DND-41 (cell line): ENCODE results near the gene SART3.

Experiments used
- EZH2 ChIP-seq: IDR thresholded peaks from 3 replicates; pipeline ENCODE4 v1.6.1; 2012; ENCODE audit warnings: borderline replicate concordance, low read depth, mild to moderate bottlenecking, moderate library complexity, low read length, inconsistent platforms; ENCODE audit not compliant: severe bottlenecking
- TF ChIP-seq, protein P1 (sequence below): IDR thresholded peaks from 2 replicates; pipeline ENCODE4 v1.5.1; 2012; ENCODE audit warnings: borderline replicate concordance, low read length, moderate library complexity, mild to moderate bottlenecking; ENCODE audit not compliant: poor library complexity, severe bottlenecking; ENCODE audit errors: extremely low read depth

DNA sequence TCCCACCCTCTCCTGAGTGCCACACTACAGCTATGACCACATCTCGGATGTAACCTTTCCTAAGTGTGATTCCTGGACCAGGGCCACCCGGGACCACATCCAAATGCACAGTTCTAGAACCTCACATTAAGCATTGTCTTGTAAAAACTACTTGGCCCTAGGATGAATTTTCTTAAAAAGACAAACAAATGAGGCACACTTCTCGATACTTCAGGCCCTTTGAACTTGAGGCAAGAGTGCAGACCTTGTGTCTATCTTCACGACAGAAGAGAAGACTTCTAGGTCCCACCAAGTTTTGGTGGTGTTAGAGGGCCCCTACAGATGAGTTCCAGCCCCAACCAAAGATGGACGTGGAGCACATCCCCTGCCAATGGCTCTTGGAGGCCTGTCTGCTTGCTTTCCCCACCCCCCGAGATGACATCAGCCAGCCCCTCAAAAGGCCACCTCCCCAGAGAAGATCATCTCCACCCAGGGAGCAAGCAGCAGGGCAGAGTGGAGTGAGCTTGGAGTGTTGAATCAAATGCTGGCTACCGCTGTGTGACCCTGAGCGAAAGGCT is 10.7 kb upstream of the SART3 start:
- TF ChIP-seq, protein P1, sequence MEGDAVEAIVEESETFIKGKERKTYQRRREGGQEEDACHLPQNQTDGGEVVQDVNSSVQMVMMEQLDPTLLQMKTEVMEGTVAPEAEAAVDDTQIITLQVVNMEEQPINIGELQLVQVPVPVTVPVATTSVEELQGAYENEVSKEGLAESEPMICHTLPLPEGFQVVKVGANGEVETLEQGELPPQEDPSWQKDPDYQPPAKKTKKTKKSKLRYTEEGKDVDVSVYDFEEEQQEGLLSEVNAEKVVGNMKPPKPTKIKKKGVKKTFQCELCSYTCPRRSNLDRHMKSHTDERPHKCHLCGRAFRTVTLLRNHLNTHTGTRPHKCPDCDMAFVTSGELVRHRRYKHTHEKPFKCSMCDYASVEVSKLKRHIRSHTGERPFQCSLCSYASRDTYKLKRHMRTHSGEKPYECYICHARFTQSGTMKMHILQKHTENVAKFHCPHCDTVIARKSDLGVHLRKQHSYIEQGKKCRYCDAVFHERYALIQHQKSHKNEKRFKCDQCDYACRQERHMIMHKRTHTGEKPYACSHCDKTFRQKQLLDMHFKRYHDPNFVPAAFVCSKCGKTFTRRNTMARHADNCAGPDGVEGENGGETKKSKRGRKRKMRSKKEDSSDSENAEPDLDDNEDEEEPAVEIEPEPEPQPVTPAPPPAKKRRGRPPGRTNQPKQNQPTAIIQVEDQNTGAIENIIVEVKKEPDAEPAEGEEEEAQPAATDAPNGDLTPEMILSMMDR: no peak
- no peak for TF ChIP-seq EZH2
